GM18507 (cell line): ENCODE results near the gene KDM5A.

ENCODE experiments used
- DNase-seq: peaks from one replicate; pipeline ENCODE4 v3.0.0; 2011; ENCODE audit warnings: low read depth; ENCODE audit not compliant: insufficient read length; ENCODE audit errors: extremely low spot score
- FAIRE-seq: peaks from 2 replicates; lab custom pipeline; 2011; peaks lifted over from hg19 to GRCh38; lab: Jason Lieb, UNC

Gene KDM5A

GRCh38 chr12:286531-287300 is 102.4 kb downstream of the KDM5A start:
- no peak for DNase-seq
- no peak for FAIRE-seq

- FAIRE-seq = no peak
- DNase-seq = no peak
Observed at GRCh38 chr12:278046-278445, 111.1 kb downstream of the KDM5A start.

- FAIRE-seq (no peak), DNase-seq (no peak)
Observed at GRCh38 chr12:275812-276211, 113.3 kb downstream of the KDM5A start.

- FAIRE-seq (no peak), DNase-seq (no peak)
Observed at GRCh38 chr12:273382-273781, 115.7 kb downstream of the KDM5A start.

GRCh38 chr12:272942-273341 is 116.2 kb downstream of the KDM5A start:
- DNase-seq = no peak
- FAIRE-seq = no peak

GRCh38 chr12:271161-271560 is 118.0 kb downstream of the KDM5A start:
- DNase-seq (no peak), FAIRE-seq (no peak)

GRCh38 chr12:269191-269590 is 119.9 kb downstream of the KDM5A start:
- FAIRE-seq (no peak), DNase-seq (no peak)

GRCh38 chr12:268483-268840 is 120.7 kb downstream of the KDM5A start:
- FAIRE-seq = no peak
- DNase-seq = no peak

- FAIRE-seq = peak; percentile 38
Observed at GRCh38 chr12:267581-268482, 121.3 kb downstream of the KDM5A start.

GRCh38 chr12:265096-265495 is 124.0 kb downstream of the KDM5A start:
- DNase-seq (no peak), FAIRE-seq (no peak)

More at GRCh38 chr12:267581-268482, 121.3 kb downstream of the KDM5A start:
- no peak for DNase-seq

- DNase-seq = no peak
- no peak for FAIRE-seq
Observed at GRCh38 chr12:264269-264668, 124.9 kb downstream of the KDM5A start.

GRCh38 chr12:263574-263973 is 125.5 kb downstream of the KDM5A start:
- FAIRE-seq = no peak
- no peak for DNase-seq

GRCh38 chr12:262817-263216 is 126.3 kb downstream of the KDM5A start, which contains the start of gene SLC6A13:
Gene SLC6A13, minus strand, starts transcription at chr12:262836. Its CDS starts 2,784 bp downstream, at chr12:260052.
- FAIRE-seq (no peak), DNase-seq (no peak)

- FAIRE-seq = no peak
Observed at GRCh38 chr12:262113-262512, 127.0 kb downstream of the KDM5A start.

GRCh38 chr12:257521-258321 is 131.4 kb downstream of the KDM5A start:
- DNase-seq (no peak), FAIRE-seq (no peak)

More at GRCh38 chr12:262113-262512, 127.0 kb downstream of the KDM5A start:
- DNase-seq = no peak

- DNase-seq (no peak), FAIRE-seq (no peak)
Observed at GRCh38 chr12:256958-257357, 132.2 kb downstream of the KDM5A start.

GRCh38 chr12:256225-256624 is 132.9 kb downstream of the KDM5A start:
- FAIRE-seq (no peak), DNase-seq (no peak)

- FAIRE-seq = no peak
- no peak for DNase-seq
Observed at GRCh38 chr12:254912-255311, 134.2 kb downstream of the KDM5A start.

- FAIRE-seq (no peak), DNase-seq (no peak)
Observed at GRCh38 chr12:254039-254438, 135.1 kb downstream of the KDM5A start.
